Muscle of back (tissue), 11 donors: ENCODE data around the gene ZDHHC20. TPM values are rescaled to one million over a fixed set of nuclear protein-coding genes. Genes with fewer than 3 reads are reported as not detected.

Experiments used
- DNase-seq, 3 donors: peaks; one replicate each; pipeline versions ENCODE4 v3.0.0 to v3.0.0-alpha.2; 2013
- polyA plus RNA-seq, 10 donors: library from polyadenylated mRNA; unstranded; fragments of 120-200 nt; gene quantifications; one replicate each; pipeline ENCODE4 v1.2.1, GENCODE V29; 2013; ENCODE audit not compliant: insufficient read length in 10 of 10

The ZDHHC20 gene
- polyA plus RNA-seq, 10 donors = 35.3 to 63.0 (median 46.2) TPM

DNA sequence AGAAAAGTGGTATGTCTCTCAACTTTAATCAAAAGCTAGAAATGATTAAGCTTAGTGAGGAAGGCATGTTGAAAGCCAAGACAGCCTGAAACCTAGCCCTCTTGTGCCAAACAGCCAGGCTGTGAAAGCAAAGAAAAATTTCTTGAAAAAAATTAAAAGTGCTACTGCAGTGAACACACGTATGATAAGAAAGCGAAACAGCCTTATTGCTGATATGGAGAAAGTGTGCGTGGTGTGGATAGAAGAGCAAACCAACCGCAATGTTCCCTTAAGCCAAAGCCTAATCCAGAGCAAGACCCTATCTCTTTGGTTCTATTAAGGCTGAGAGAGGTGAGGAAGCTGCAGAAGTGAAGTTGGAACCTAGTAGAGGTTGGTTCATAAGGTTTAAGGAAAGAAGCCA, 96.4 kb downstream of the ZDHHC20 start:
- DNase-seq = no peak

DNA sequence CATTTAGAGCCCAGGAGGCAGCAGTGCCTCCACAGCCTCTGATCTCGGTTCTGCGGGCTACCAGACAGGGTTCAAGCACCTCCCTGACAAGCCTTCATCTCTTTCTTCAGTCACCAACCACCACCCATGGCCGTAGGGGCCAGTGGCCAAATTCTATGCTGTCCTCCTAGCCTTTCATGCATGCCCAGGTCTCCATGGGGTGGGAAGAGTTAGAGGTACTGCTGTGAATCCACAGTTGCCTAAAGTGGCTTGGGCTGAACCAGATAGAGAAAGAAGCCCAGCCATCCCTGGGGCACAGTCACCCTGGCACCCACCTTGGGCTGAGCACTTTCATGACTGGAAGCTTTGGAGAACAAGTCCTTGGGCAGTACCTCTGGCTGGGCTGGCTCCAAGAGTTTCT, 97.4 kb downstream of the ZDHHC20 start:
- DNase-seq = no peak

DNA sequence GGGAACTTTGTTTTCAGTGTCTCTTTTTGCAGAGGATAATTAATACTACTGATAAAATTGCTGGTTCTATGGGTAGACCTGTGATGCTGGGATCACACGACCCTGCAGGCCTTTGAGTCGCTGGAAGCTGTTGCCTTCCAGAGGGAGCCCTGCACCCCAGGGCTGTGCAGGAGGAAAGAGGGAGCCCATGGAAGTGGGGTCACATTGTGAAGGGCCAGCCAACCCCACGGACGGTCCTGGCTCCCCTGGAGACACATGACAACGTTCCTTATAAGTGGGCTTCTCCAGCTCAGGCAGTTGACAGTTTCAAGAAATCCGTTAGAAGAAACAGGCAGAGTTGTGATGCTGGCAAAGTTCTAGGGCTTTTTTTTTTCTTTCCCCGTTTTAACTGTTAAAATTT, 98.0 kb downstream of the ZDHHC20 start:
- no peak for DNase-seq

- DNase-seq = no peak
Measured at GRCh38 chr13:21360463-21360862, 98.6 kb downstream of the ZDHHC20 start.

- DNase-seq = no peak
Measured at GRCh38 chr13:21359855-21360254, 99.2 kb downstream of the ZDHHC20 start.

DNA sequence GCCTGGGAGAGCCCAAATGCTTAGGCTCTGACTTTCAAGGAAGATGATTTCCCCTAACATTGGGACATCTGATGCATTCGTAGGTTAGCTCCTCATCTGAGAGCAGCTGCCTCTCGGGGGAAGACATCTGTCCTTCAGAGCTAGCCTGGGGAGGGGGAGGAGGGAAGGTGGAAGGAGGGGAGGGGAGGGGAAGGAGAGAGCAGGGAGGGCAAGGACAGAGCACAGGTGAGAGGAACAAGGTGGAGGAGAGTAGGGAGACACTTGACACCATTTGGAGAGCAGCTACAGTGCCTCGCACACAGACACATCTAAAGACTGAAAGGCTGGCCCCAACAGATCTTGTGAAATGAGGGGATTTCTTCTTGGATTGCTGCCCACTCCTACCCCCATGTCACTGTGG, 103.8 kb downstream of the ZDHHC20 start:
- DNase-seq = no peak

DNA sequence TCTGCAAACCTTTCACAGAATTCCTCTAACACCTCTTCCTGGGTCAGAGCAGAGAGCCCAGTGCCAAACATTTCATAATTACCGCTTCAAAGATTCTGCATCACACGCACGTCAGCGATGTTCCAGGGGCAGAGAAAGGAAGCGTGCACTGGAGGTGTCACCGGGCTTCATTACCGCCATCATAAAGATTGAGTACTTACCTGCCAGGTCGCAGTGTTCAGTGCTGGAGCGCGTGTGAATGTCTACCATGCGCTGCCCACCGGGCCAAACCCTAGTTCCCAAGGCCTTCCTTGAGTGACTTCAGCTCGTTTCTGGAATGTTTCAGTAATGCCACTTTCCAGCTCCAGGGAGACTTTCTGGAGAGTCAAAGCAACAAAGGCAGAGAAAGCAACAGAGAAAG, 104.4 kb downstream of the ZDHHC20 start:
- no peak for DNase-seq

- peak in 1 of 3 donors; percentile 25 for DNase-seq
Measured at GRCh38 chr13:21348488-21349120, 110.5 kb downstream of the ZDHHC20 start.

DNA sequence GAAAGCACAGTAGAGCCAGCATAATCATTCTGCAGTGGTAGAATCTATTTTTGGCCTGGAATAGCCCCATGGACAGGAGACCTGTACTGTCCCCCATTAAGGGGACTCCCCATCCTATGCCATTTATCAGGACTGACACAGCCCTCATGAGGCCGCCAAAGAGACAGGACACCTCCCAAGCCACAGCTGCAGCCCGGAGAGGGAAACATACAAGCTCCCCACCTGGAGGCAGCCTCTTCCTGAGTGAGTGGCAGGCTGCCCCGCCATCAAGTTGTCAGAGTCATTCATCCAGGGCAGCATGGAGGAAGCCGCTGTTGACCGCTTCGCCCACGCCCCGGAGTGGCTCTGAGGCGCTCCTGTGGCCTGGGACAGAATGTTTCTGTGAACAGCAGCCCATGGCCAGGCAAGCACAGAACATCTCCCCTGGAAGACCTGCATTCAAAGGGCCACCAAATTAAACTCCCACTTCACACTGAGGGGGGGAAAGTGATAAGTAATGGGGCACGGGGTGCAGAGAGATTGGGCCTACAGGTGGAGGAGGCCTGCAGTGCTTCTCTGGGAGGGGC, 111.3 kb downstream of the ZDHHC20 start:
- DNase-seq = no peak

DNA sequence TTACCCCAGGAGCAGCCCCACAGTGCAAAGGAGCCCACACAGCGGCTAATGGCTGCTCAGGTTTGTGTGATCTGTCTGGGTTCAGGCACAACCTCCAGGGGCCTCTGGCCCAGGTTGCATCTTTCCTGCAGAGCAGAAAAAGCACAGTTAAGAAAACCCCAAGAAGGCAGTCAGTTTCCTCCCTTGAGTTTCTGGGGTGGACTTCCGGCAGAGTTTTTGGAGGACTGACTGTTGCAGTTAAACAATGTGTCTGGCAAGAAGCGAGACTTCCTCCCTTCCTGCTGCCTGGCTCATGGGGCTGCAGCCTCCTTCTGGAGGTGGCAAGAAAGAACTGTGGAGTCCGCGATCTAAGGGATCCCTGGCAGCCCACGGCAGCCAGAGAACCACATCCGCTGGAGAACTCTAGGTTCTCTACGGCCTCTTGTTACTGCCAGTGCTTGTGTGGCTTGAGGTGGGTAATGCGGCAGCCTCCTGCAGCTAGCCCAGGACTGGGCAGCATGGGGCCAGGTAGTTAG, 114.4 kb downstream of the ZDHHC20 start:
- no peak for DNase-seq

DNA sequence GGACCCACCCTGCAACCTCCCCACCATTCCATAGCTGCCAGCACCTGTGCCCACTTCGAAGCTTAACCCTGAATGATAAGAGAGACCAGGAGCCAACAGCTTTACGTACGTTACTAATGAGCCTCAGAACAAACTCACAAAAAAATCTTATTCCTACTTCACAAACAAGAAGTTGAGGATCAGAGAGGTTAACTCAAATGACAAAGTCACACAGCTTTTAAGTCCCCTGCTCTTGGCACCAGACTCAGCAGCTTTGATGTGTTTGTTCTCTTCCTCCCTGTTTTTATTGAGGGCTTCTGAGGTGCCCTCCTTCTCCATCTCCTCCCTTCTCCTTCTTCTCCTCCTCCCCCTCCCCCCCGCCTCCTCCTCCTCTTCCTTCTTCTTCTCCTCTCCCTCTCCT, 115.4 kb downstream of the ZDHHC20 start:
- no peak for DNase-seq

DNA sequence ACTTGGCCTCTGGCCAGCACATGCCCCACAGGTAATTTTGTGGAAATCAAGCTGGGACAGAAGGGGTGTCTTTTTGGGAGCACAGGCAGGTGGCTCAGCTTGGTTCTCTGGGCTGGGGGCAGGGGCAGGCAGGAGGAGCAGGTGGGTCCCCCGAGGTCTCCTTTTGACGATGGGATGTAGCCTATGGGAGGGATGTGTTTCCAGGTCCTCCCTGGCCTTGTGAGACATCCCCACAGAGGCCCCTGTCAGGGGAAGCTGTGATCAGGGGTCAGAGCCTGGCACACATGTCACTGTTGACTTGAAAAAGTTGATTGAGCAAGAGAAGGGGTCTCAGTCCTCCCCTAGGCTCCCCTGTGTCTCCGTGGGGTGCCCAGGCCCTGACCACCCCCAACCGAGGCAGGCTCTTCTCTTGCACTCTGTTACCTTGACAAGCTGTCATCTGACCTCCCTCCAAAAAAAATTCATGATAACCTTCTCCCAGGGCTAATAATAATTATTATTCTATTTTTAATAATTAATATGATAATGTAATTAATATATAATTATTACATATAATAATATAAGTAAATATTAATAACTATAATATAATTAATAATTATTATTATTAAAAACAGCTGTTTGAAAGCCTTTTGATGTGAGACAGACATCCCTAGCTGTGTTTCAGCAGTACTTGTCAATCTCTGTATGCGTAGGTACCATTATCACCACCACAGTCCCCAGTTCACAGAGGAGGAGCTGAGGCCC, 116.2 kb downstream of the ZDHHC20 start:
- DNase-seq = no peak

- no peak for DNase-seq
Measured at GRCh38 chr13:21341637-21342422, 117.3 kb downstream of the ZDHHC20 start.

GRCh38 chr13:21338639-21339278, 120.3 kb downstream of the ZDHHC20 start:
- no peak for DNase-seq

DNA sequence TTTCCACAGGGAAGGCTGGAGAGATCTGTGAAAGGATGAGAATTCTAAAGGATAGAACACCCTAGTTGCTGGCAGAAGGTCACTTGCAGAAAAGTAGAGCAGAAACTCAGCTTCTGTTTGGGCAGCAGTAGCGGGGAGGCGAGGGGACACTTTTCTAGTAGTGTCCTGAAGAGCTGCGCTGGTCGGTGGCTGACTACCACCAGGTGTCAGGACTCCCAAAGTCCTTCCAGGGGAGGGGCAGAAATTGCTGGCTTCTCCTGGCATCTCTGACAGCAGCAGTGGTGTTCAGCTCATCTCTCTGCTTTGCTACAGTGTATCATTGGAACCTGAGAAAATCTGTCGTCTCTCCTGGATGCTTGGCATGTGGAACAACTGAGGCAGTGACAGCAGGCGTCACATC, 120.9 kb downstream of the ZDHHC20 start:
- no peak for DNase-seq

GRCh38 chr13:21336609-21337349, 122.3 kb downstream of the ZDHHC20 start:
- no peak for DNase-seq

DNA sequence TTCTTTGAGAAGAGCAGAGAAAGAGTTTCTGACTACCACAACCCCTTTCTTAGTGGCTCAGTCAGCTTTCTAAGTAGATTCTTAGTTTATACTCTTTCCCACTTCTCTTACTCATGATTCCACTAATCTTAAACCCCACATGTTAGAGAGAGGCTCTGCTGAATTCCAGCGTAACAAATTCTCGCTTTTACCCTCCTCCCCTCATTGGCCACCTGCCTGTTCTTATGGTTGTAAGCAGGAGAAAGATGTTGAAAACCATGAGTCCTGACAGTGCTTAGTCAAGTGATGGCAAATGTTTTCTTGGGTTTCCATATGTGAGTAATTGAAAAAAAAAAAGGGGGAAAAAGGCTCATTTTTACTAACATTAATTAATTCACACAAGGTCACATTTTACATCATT, 125.9 kb downstream of the ZDHHC20 start:
- no peak for DNase-seq

GRCh38 chr13:21330126-21330861, 128.8 kb downstream of the ZDHHC20 start:
- DNase-seq = no peak

- no peak for DNase-seq
Measured at GRCh38 chr13:21328836-21329477, 130.1 kb downstream of the ZDHHC20 start.

DNA sequence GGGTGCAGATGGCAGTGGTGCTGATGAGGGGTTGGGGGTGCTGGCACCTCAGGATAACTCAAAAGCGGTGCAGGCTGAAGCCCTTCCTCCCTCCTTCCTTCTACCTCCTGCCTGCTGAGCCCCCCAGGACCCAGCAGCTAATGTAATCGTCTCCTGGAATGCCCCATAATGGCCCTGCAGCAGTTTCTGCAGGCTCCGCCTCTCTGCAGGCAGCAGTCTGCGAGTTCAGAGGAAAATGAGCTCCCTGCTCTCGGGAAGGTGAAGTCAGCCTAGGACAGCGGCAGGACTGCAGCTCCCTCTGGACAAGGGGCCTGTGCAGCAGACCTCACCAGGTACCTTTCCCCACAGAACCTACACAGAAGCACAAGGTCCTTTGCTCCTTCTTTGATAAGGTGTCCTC, 130.9 kb downstream of the ZDHHC20 start:
- DNase-seq = no peak
